ENCODE measurements around the gene MST1. TPM values are rescaled to one million over a fixed set of nuclear protein-coding genes. Genes with fewer than 3 reads are reported as not detected.
A peak's percentile ranks its signal among the peaks of the same experiment; 100 is the strongest.

MST1 gene
- total RNA-seq, 1 donor from 2014 or later = 23.7 TPM

DNA sequence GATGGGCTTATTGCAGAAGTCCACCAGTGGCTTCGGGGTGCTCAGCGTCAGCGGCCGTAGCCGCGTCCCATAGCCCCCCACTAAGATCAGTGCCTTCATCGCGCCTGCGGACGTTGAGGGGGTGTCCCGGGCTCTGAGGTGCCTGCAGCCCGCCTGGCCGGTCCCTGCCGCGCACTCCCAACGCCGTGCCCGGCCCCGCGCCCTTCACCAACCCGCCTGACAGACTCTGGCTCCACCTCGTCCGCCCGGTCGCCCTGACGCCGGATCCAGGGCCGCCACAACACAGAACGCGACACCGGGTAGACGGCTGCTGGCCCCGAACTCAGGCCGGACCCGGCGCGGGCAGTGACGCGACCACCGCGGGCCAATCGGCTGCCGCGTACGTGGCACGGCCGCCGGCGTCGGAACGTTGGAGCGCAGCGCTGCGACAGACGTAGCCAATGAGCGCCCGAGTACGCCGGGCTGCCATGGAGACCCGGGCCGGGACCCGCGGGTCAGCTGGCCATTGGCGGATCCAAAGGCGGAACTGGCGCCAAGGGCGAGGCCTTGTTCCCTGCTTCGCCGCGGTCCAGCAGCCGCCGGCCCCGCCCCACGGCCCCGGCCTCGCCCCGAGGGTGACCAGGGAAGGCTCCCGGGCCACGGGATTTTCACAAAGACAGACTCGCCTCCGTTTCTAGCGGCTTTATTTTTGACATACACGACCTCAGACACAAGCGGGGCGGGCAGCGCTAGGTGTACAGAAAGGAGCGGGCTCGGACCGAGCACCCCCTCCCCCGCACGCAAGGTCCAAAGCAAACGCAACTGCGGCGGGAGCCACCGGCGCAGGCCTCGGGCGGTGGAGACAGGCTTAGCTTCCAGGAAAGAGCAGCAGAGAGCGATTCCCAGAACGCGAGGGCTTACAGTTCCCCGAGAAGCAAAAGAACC is 34.6 kb upstream of the MST1 start, which contains the start of gene GMPPB:
Gene GMPPB, minus strand, starts transcription at position 324 of the 924 bp plus-strand sequence. Its CDS starts 225 bp downstream, at position 99.
- Histone ChIP-seq H3K9me3 (no peaks in the 10 kb centered on the region), H3K27me3 (no peaks in the 10 kb centered on the region), H3K4me1 (peaks cover 23% of the 10 kb centered on the region), H3K27ac (peak within 1 kb of the TSS; percentile 99), H3K4me3 (peak within 1 kb of the TSS; percentile 99), H3K36me3 (peaks cover 36% of the 10 kb centered on the region)
- intact Hi-C loops (cut with DNase I) = no loop called here
- DNase-seq (peak; percentile 99), ATAC-seq (peak; percentile 93)
- TF ChIP-seq, protein P1, sequence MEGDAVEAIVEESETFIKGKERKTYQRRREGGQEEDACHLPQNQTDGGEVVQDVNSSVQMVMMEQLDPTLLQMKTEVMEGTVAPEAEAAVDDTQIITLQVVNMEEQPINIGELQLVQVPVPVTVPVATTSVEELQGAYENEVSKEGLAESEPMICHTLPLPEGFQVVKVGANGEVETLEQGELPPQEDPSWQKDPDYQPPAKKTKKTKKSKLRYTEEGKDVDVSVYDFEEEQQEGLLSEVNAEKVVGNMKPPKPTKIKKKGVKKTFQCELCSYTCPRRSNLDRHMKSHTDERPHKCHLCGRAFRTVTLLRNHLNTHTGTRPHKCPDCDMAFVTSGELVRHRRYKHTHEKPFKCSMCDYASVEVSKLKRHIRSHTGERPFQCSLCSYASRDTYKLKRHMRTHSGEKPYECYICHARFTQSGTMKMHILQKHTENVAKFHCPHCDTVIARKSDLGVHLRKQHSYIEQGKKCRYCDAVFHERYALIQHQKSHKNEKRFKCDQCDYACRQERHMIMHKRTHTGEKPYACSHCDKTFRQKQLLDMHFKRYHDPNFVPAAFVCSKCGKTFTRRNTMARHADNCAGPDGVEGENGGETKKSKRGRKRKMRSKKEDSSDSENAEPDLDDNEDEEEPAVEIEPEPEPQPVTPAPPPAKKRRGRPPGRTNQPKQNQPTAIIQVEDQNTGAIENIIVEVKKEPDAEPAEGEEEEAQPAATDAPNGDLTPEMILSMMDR (IDR thresholded peaks at IDR 0.05) = no peak

- intact Hi-C loops (cut with DNase I) = no loop called here
- H3K27ac ChIP-seq = peak overlapping the region; percentile 99
- H3K9me3 ChIP-seq = no peaks in the 10 kb centered on the region
- H3K36me3 ChIP-seq = peaks cover 36% of the 10 kb centered on the region
- peaks cover 28% of the 10 kb centered on the region for H3K4me1 ChIP-seq
- no peaks in the 10 kb centered on the region for H3K27me3 ChIP-seq
- peak overlapping the region; percentile 99 for H3K4me3 ChIP-seq
- TF ChIP-seq, protein P1 (IDR thresholded peaks at IDR 0.05) = no peak
- ATAC-seq (peak; percentile 22), DNase-seq (peak; percentile 88)
These were observed 34.0 kb upstream of the MST1 start for GRCh38 chr3:49723296-49723627.

GRCh38 chr3:49722896-49723295 is 33.6 kb upstream of the MST1 start:
- ATAC-seq = no peak
- peak; percentile 63 for DNase-seq
- H3K9me3 ChIP-seq = no peaks in the 10 kb centered on the region
- H3K36me3 ChIP-seq = peaks cover 34% of the 10 kb centered on the region
- peak overlapping the region; percentile 99 for H3K27ac ChIP-seq
- H3K4me1 ChIP-seq = peaks cover 28% of the 10 kb centered on the region
- intact Hi-C loops (cut with DNase I) = no loop called here
- H3K27me3 ChIP-seq = no peaks in the 10 kb centered on the region
- TF ChIP-seq, protein P1 (IDR thresholded peaks at IDR 0.05) = no peak
- H3K4me3 ChIP-seq = peak overlapping the region; percentile 99

- H3K27me3 ChIP-seq = no peaks in the 10 kb centered on the region
- TF ChIP-seq, protein P1 (IDR thresholded peaks at IDR 0.05) = no peak
- peak overlapping the region; percentile 99 for H3K27ac ChIP-seq
- H3K4me1 ChIP-seq = peaks cover 28% of the 10 kb centered on the region
- H3K36me3 ChIP-seq = peaks cover 26% of the 10 kb centered on the region
- peak; percentile 67 for DNase-seq
- H3K9me3 ChIP-seq = no peaks in the 10 kb centered on the region
- intact Hi-C loops (cut with DNase I) = no loop called here
- ATAC-seq = no peak
- peak overlapping the region; percentile 99 for H3K4me3 ChIP-seq
These were observed 32.9 kb upstream of the MST1 start for GRCh38 chr3:49721896-49722781.

DNA sequence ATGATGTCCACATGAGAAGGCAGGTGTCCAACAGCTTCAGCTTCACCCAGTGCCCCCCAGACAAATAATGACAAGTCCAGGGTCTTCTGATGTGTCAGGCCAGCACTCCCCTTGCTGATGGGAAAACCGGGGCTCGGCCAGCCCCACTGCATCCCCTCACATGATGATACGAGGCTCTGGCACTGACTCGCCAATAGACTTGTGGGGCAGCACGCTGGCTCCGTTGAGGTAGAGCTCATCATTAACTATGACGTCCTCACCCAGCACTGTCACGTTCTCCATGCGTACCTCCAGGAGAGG is 32.3 kb upstream of the MST1 start:
- Histone ChIP-seq H3K27me3 (no peaks in the 10 kb centered on the region), H3K36me3 (peaks cover 20% of the 10 kb centered on the region), H3K4me3 (no peak overlapping the region), H3K4me1 (peaks cover 28% of the 10 kb centered on the region), H3K9me3 (no peaks in the 10 kb centered on the region), H3K27ac (no peak overlapping the region)
- ATAC-seq (no peak), DNase-seq (no peak)
- intact Hi-C loops (cut with DNase I) = no loop called here
- TF ChIP-seq, protein P1 (IDR thresholded peaks at IDR 0.05) = no peak

Measured in upper lobe of right lung (tissue), 1 donor.